ENCODE results near the gene NKD2. TPM values are rescaled to one million over a fixed set of nuclear protein-coding genes. Genes with fewer than 3 reads are reported as not detected.

Gene NKD2
- total and polyA plus RNA-seq, 9 of the 15 experiments (the other 6 are each of a cell fraction or from before 2014, with no cell fraction given) = 0.09 to 0.64 (median 0.27) TPM; not detected in 5

GRCh38 chr5:997001-997474 lies 11.6 kb upstream of the NKD2 start (continued):
- TF ChIP-seq, protein P1, sequence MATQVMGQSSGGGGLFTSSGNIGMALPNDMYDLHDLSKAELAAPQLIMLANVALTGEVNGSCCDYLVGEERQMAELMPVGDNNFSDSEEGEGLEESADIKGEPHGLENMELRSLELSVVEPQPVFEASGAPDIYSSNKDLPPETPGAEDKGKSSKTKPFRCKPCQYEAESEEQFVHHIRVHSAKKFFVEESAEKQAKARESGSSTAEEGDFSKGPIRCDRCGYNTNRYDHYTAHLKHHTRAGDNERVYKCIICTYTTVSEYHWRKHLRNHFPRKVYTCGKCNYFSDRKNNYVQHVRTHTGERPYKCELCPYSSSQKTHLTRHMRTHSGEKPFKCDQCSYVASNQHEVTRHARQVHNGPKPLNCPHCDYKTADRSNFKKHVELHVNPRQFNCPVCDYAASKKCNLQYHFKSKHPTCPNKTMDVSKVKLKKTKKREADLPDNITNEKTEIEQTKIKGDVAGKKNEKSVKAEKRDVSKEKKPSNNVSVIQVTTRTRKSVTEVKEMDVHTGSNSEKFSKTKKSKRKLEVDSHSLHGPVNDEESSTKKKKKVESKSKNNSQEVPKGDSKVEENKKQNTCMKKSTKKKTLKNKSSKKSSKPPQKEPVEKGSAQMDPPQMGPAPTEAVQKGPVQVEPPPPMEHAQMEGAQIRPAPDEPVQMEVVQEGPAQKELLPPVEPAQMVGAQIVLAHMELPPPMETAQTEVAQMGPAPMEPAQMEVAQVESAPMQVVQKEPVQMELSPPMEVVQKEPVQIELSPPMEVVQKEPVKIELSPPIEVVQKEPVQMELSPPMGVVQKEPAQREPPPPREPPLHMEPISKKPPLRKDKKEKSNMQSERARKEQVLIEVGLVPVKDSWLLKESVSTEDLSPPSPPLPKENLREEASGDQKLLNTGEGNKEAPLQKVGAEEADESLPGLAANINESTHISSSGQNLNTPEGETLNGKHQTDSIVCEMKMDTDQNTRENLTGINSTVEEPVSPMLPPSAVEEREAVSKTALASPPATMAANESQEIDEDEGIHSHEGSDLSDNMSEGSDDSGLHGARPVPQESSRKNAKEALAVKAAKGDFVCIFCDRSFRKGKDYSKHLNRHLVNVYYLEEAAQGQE (IDR thresholded peaks at IDR 0.05; ENCODE audit: borderline replicate concordance) = peak; percentile 78
- TF ChIP-seq, protein P1 (CRISPR knock-in tag; IDR thresholded peaks at IDR 0.05; ENCODE audit: low read depth) = no peak
- TF ChIP-seq ZNF830 (CRISPR knock-in tag; IDR thresholded peaks at IDR 0.05) (0 out of 2 replicates have a peak, but pooled peaks have one; percentile 30), TEAD4 (IDR thresholded peaks at IDR 0.05; ENCODE audit: low read length) (peak; percentile 56), TEAD4 (CRISPR knock-in tag; IDR thresholded peaks at IDR 0.05; ENCODE audit: borderline replicate concordance) (0 out of 2 replicates have a peak, but pooled peaks have one; percentile 42), NR2C2 (CRISPR knock-in tag; IDR thresholded peaks at IDR 0.05) (no peak), NR2C2 (tag; IDR thresholded peaks at IDR 0.05) (peak; percentile 77), NR4A1 (CRISPR knock-in tag; IDR thresholded peaks at IDR 0.05) (no peak), NR4A1 (tag; IDR thresholded peaks at IDR 0.05) (0 out of 2 replicates have a peak, but pooled peaks have one; percentile 47), TEAD2 (tag; IDR thresholded peaks at IDR 0.05) (peak; percentile 71), GABPA (tag; conservative IDR thresholded peaks at IDR 0.05; ENCODE audit: low read depth) (peak; percentile 80), TEAD1 (CRISPR knock-in tag; IDR thresholded peaks at IDR 0.05) (peak; percentile 64 to 67; a peak in 2 of 4 replicates), RREB1 (CRISPR knock-in tag; IDR thresholded peaks at IDR 0.05) (peak; percentile 49; the same call in 1 of the 2 replicates), MAZ (CRISPR knock-in tag; conservative IDR thresholded peaks at IDR 0.05 in 1 of 2, IDR thresholded peaks at IDR 0.05 in 1 of 2) (peak in 1 of 2 experiments; percentile 44; a peak in 1 of 4 replicates), NFE2 (IDR thresholded peaks at IDR 0.05; ENCODE audit: low read depth) (peak; percentile 21; the same call in 1 of the 2 replicates)

All from K562 (cell line).